GM12878 (cell line): Measurements from ENCODE around the gene TSC22D3. TPM values are rescaled to one million over a fixed set of nuclear protein-coding genes. Genes with fewer than 3 reads are reported as not detected.

Experiments used
- ATAC-seq: fragments of 200-7000 bp; cut with Tn5 transposase; 3 replicates; pipeline ENCODE4 v1.9.1; 2020; ENCODE audit warnings: mild to moderate bottlenecking, moderate library complexity
- BruUV-seq: library from RNA; stranded (reverse); fragments of 400-500 nt; replicated peaks from 2 replicates; lab custom pipeline; 2021; lab: Mats Ljungman, UMichigan
- CTCF ChIA-PET: fragments of 300-600 bp; sonication (Branson Sonifier 250); formaldehyde crosslinking; extraction: SDS; loops from one replicate; lab custom pipeline; 2021; ENCODE audit warnings: inconsistent platforms; lab: Yijun Ruan, JAX
- POLR2A ChIA-PET: fragments of 350-600 bp; formaldehyde crosslinking; extraction: SDS; loops from one replicate; lab custom pipeline; 2021; ENCODE audit warnings: inconsistent platforms; lab: Charles Lee
- RAD21 ChIA-PET: fragments of 300-600 bp; sonication (Branson Sonifier 250); formaldehyde crosslinking; loops from one replicate; lab custom pipeline; 2023; ENCODE audit warnings: antibody characterized with exemption; ENCODE audit not compliant: unreplicated experiment; lab: Charles Lee
- SMC1A ChIA-PET: fragments of 300-600 bp; sonication (Branson Sonifier 250); formaldehyde crosslinking; loops from one replicate; lab custom pipeline; 2023; ENCODE audit not compliant: unreplicated experiment, uncharacterized antibody; lab: Charles Lee
- DNase-seq: peaks from one replicate; pipeline ENCODE4 v3.0.0-alpha.2; 2011; ENCODE audit warnings: low read depth, low spot score
- FAIRE-seq: peaks from 3 replicates; lab custom pipeline; 2011; peaks lifted over from hg19 to GRCh38; lab: Jason Lieb, UNC
- H2AFZ ChIP-seq: 2 replicates; pipeline ENCODE4 v1.6.0; 2011; ENCODE audit warnings: low read depth, low read length, control low read depth; ENCODE audit not compliant: control insufficient read depth
- H3K27ac ChIP-seq: 2 replicates; pipeline ENCODE4 v1.5.1; 2011; ENCODE audit warnings: control low read depth; ENCODE audit not compliant: control insufficient read depth, insufficient read depth
- H3K27me3 ChIP-seq, 2 experiments: replicated peaks in 1 of 2; 2 replicates each; pipeline versions ENCODE4 v1.6.0 to v1.6.1; 2011; ENCODE audit warnings: low read length in 1 of 2; ENCODE audit not compliant: control insufficient read depth in 2 of 2, insufficient read depth in 2 of 2
- H3K36me3 ChIP-seq, 2 experiments: 2 replicates each; pipeline ENCODE4 v1.5.1; 2011; ENCODE audit warnings: low read length in 1 of 2; ENCODE audit not compliant: control insufficient read depth in 2 of 2, insufficient read depth in 2 of 2
- H3K4me1 ChIP-seq: 2 replicates; pipeline ENCODE4 v1.6.1; 2011; ENCODE audit warnings: mild to moderate bottlenecking, low read length, moderate library complexity, mixed read lengths; ENCODE audit not compliant: control insufficient read depth, insufficient read depth
- H3K4me2 ChIP-seq: 2 replicates; pipeline ENCODE4 v1.6.0; 2011; ENCODE audit warnings: control low read depth; ENCODE audit not compliant: control insufficient read depth, insufficient read depth
- H3K4me3 ChIP-seq: fragments of 200-600 bp; sonication (generic); 2 replicates; pipeline ENCODE4 v1.5.1; 2016
- H3K79me2 ChIP-seq: 2 replicates; pipeline ENCODE4 v1.6.0; 2011; ENCODE audit warnings: low read length; ENCODE audit not compliant: control insufficient read depth, insufficient read depth
- H3K9ac ChIP-seq: 2 replicates; pipeline ENCODE4 v1.8.0; 2011; ENCODE audit warnings: low read length, control low read depth, mixed read lengths; ENCODE audit not compliant: control insufficient read depth, insufficient read depth
- H3K9me3 ChIP-seq: replicated peaks from 3 replicates; pipeline ENCODE4 v1.5.1; 2011; ENCODE audit warnings: mild to moderate bottlenecking, low read length; ENCODE audit not compliant: control insufficient read depth, insufficient read depth
- H4K20me1 ChIP-seq: 2 replicates; pipeline ENCODE4 v1.6.0; 2011; ENCODE audit not compliant: control insufficient read depth, insufficient read depth
- BCL11A ChIP-seq: IDR thresholded peaks from 2 replicates; pipeline ENCODE4 v1.6.1; 2011; ENCODE audit warnings: low read depth, low read length
- CBX5 ChIP-seq: sonication (generic); IDR thresholded peaks from 2 replicates; pipeline ENCODE4 v1.6.1; 2016; ENCODE audit warnings: low read depth, moderate library complexity, mild to moderate bottlenecking, inconsistent platforms
- DPF2 ChIP-seq: fragments of 450-650 bp; IDR thresholded peaks from 2 replicates; pipeline ENCODE4 v1.6.1; 2017; ENCODE audit warnings: mild to moderate bottlenecking
- EP300 ChIP-seq, 2 experiments: fragments of 150-350 bp in 1 of 2; IDR thresholded peaks; 2 replicates each; pipeline ENCODE4 v1.6.1; 2011 to 2012; ENCODE audit warnings: low read depth in 2 of 2, low read length in 2 of 2, borderline replicate concordance in 1 of 2, improper control_type of control experiment in 1 of 2, inconsistent platforms in 1 of 2; ENCODE audit not compliant: control insufficient read depth in 1 of 2
- FOXM1 ChIP-seq: IDR thresholded peaks from 2 replicates; pipeline ENCODE4 v1.6.1; 2012; ENCODE audit warnings: low read depth, mild to moderate bottlenecking, inconsistent platforms, low read length, moderate library complexity
- JUNB ChIP-seq: IDR thresholded peaks from 2 replicates; pipeline ENCODE4 v1.6.1; 2016; ENCODE audit warnings: antibody characterized with exemption, mild to moderate bottlenecking
- MTA3 ChIP-seq: IDR thresholded peaks from 2 replicates; pipeline ENCODE4 v1.6.1; 2012; ENCODE audit warnings: low read length, inconsistent platforms, borderline replicate concordance
- NFIC ChIP-seq: IDR thresholded peaks from 2 replicates; pipeline ENCODE4 v1.6.1; 2012; ENCODE audit warnings: low read depth, mild to moderate bottlenecking, inconsistent platforms, low read length, moderate library complexity
- POLR2A ChIP-seq: IDR thresholded peaks from 2 replicates; pipeline ENCODE4 v1.6.1; 2011; ENCODE audit warnings: low read depth, mild to moderate bottlenecking, low read length
- STAT1 ChIP-seq: fragments of 450-650 bp; conservative IDR thresholded peaks from 2 replicates; pipeline ENCODE4 v1.6.1; 2014; ENCODE audit warnings: antibody characterized with exemption, mild to moderate bottlenecking
- YY1 ChIP-seq: IDR thresholded peaks from 2 replicates; pipeline ENCODE4 v1.6.1; 2011; ENCODE audit warnings: low read depth, mild to moderate bottlenecking, low read length
- ZBED1 ChIP-seq: IDR thresholded peaks from 2 replicates; pipeline ENCODE4 v1.6.1; 2016; ENCODE audit warnings: borderline replicate concordance
- in situ Hi-C: fragments of 300-500 bp; cut with MboI; formaldehyde crosslinking; loops from 9 replicates; pipeline ENCODE4 v1.14.3; 2018; ENCODE audit warnings: mixed read lengths
- intact Hi-C: fragments of 100-400 bp; cut with micrococcal nuclease; formaldehyde crosslinking; loops from one replicate; pipeline ENCODE4 v1.14.2; 2022; ENCODE audit not compliant: unreplicated experiment
- polyA plus RNA-seq, 11 experiments: library from polyadenylated mRNA; depleted of rRNA in 4 of 11; unstranded in 6 of 11; stranded (reverse) in 5 of 11; fragments of >200 nt; fragmentation: Nextera tagmentation in 4 of 11; fragmentation: Illumina TruSeq in 1 of 11; extraction: Ambion mirVana in 4 of 11; extraction: Trizol in 1 of 11; gene quantifications; 1 replicate in 1 of 11; 2 replicates in 10 of 11; pipeline versions ENCODE4 v1.2.1 to v1.2.3, GENCODE V29; 2011 to 2016; ENCODE audit warnings: inconsistent platforms in 2 of 11, missing spikeins in 2 of 11, low read depth in 1 of 11
- total RNA-seq, 4 experiments: library from RNA; depleted of rRNA in 3 of 4; stranded (reverse); fragments of >200 nt in 3 of 4; fragmentation: Illumina TruSeq in 1 of 4; extraction: Trizol in 1 of 4; gene quantifications; 2 replicates each; pipeline versions ENCODE4 v1.2.1 to v1.2.3, GENCODE V29; 2013 to 2021

Gene TSC22D3
- total and polyA plus RNA-seq, 10 of the 15 experiments (the other 5 are each of a cell fraction or from before 2014, with no cell fraction given): 4.6 to 122 (median 16.1) TPM

GRCh38 chrX:107706309-107706708, 69.3 kb downstream of the TSC22D3 start:
- H3K27me3 ChIP-seq: no peaks in the 10 kb centered on the region
- ChIA-PET SMC1A (interaction anchor here (0.8 to 1.5 kb wide), 4 partner anchors 10 to 22 kb away, joined by 3 to 4 read pairs (median 3); no protein-coding TSS in a partner anchor), CTCF (interaction anchor here (0.7 to 1.8 kb wide), 3 partner anchors 31 to 332 kb away, joined by 4 to 6 read pairs (median 4); no protein-coding TSS in a partner anchor), RAD21 (interaction anchor here (0.7 kb wide), 1 partner anchor 216 kb away, joined by 3 read pairs; no protein-coding TSS in a partner anchor)
- in situ Hi-C loops: no loop called here
- H3K9ac ChIP-seq: no peak overlapping the region
- no peak overlapping the region for H2AFZ ChIP-seq
- no peak overlapping the region for H3K27ac ChIP-seq
- no peak overlapping the region for H3K4me3 ChIP-seq
- ATAC-seq: no peak
- no peak for FAIRE-seq
- peaks cover 16% of the 10 kb centered on the region for H3K4me1 ChIP-seq
- no peaks in the 10 kb centered on the region for H3K36me3 ChIP-seq
- no peaks in the 10 kb centered on the region for H3K79me2 ChIP-seq
- TF ChIP-seq NFIC: no peak
- TF ChIP-seq DPF2: no peak
- TF ChIP-seq EP300 (IDR thresholded peaks at IDR 0.05; ENCODE audit: borderline replicate concordance in 1 of 2, control insufficient read depth in 1 of 2, low read depth in 2 of 2, low read length in 2 of 2): no peak
- TF ChIP-seq ZBED1: no peak
- TF ChIP-seq STAT1: no peak
- no peak for TF ChIP-seq BCL11A
- no peak for TF ChIP-seq MTA3
- no peak for TF ChIP-seq FOXM1
- no peak for TF ChIP-seq YY1
- TF ChIP-seq POLR2A: no peak
- TF ChIP-seq CBX5: no peak
- no peak for TF ChIP-seq JUNB
- TF ChIP-seq, all 136 proteins: peak for 0
- no peaks in the 10 kb centered on the region for H3K9me3 ChIP-seq
- intact Hi-C loops: no loop called here
- BruUV-seq: no TSS peak
- no peaks in the 10 kb centered on the region for H4K20me1 ChIP-seq
- no peak for DNase-seq
- no peak overlapping the region for H3K4me2 ChIP-seq
- POLR2A ChIA-PET: interaction anchor here (0.6 to 18.2 kb wide), 4 partner anchors 9 to 29 kb away, joined by 3 to 287 read pairs (median 4); no protein-coding TSS in a partner anchor
